NOMO-1 treated with DMSO at 0.1 percent for 48 hours (cell line): ENCODE measurements around the gene ZNF384.
"Not testable (repeated sequence)": the region's sequence is repeated elsewhere in the genome, so short reads cannot be mapped to it uniquely, and the experiment has no call there.

ENCODE experiments used
- DNase-seq: peaks from one replicate; lab custom pipeline; 2025; ENCODE audit not compliant: unreplicated experiment; lab: John Stamatoyannopoulos, UW

ZNF384 gene

DNA sequence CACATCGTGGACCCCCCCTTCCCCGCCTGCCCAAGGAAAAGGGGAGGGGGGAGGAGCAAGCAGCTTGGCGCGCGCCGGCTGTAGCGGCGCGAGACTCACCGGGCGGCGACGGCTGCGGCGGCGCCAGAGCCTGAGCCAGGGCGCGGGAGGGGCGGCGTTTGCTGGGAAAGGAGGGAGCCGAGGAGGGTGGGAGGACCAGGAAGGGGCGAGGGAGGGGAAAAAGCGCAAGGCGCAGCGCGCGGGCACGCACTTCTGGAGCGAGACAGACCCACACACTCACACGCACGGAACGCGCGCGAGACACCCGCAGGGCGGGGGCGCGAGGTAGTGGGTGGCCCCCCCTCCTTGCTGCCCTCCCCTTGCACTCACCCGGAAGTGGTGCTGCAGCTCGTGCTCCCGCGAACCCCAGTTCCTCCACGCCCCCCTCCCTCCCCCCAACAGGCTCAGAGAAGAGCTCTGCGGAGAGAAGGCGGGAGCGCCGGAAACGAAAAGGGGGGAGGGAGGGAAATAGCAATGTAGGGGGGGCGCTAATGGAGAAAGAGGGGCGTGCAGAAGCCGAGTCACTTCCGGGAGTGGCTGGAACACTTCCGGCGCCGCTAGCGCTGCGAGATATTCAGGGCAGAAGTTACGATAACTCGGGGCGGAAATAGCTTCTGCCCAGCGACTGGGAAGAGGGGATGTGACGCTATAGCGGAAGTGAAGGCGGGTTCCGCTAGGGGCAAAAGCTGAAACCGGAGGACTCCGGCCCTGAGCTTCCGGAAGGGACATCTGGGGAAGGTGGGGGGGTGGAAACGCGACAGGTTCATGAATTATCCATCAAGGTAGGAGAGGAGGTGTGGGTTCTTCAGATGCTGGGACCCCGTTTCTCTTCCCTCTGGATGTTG, at the start of gene ZNF384:
ZNF384 (minus strand) TSS at position 377 of the 884 bp plus-strand sequence. CDS start 9,855 bp downstream, outside the sequence.
- peak; percentile 99 for DNase-seq

DNA sequence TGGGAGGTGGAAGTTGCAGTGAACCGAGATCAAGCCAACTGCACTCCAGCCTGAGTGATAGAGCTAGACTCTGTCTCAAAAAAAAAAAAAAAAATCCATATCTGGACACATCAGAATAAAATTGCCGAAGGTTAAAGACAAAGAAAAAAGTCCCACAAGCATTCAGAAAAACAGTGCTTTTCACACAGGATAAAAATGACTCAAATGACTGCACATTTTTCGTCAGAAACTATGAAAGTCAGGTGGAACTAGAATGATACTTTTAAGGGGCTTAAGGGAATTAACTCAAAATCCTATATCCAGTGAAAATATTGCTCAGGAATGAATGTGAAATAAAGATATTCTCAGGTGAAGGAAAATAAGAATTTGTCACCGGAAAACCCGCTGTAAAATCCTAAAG, 47.6 kb upstream of the ZNF384 start:
- no peak for DNase-seq

DNA sequence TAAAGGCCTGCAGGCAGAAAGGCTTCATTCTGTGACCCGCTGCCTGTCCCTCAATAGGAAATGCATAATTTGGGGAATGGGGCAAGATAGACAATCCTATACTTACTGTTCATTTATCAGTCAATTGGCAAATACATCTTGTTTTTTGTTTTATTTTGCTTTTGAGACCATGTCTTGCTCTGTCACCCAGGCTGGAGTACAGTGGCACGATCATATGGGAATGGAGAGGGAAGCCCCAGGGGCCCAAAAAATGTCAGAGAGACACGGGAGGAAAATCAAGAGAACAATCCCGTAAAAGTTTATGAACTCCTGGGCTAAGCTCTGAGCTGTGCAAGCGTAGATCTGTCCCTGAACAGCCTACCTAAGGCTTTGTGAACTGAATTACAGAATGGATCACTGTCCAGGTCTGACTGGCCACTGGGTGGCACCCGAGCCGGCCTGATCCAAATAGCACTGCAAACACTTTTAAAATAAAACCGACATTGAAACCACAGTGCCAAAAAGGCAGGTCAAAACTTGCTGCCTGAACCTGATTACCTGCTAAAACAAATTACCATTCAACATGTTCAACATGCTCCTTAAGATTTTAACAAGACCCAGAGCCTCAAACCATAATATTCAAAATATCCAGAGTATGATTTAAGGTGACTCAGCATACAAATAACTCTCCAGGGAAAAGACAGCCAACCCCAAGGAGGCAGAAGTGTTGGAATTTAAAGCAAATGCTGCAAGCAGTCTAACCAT, 46.4 kb upstream of the ZNF384 start:
- peak; percentile 58 for DNase-seq

DNA sequence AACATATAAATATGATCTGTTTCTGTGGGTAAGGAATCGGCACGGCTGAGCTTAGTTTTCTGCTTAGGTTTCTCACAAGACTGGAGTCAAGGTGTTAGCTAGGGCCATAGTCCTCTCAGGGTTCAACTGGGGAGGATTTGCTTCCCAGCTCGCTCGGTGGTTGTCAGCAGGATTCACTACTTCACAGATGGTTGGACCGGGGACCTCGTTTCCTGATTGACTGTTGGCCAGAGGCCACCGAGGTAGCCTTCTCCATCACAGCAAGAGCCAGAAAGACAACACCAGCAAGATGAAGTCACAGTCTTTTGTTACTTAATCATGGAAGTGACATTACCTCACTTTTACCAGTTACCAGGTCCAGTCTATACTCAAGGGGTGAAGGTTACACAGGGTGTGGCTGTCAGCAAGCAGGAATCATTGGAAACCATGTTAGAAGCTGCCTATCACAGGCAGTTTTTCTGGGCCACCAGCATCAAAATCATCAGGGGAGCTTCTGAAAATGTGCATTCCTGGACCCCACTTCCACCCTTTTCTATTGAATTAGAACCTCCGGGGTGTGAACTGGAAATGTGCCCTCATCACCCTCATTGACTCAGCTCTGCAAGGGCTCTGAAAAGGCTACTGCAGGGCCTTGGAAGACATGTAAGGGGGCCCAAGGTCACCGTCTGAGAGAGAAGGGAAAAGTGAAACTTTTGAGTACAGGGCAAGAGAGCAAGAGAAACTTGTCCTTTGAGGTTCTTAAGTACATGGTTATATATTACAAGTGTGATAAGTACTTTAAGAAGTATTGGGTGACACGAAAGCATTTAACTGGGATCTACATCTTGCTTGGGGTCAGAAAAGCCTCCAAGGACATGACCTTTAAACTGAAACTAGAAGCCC, 45.6 kb upstream of the ZNF384 start:
- no peak for DNase-seq

DNA sequence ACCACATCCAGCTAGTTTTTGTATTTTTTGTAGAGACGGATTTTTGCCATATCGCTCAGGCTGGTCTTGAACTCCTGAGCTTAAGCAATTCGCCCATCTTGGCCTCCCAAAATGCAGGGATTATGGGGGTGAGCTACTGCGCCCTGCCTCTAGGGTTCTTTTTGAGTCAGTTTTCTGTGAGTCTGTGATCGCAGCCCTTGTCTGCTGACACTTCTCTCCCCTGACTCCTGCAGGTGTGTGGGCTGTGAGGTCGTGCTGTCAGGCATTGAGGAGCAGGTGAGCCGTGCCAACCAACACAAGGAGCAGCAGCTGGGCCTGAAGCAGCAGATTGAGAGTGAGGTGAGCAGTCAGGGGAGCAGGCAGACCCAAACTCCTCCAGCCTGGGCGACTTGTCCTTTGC, 41.0 kb upstream of the ZNF384 start:
- no peak for DNase-seq

DNA sequence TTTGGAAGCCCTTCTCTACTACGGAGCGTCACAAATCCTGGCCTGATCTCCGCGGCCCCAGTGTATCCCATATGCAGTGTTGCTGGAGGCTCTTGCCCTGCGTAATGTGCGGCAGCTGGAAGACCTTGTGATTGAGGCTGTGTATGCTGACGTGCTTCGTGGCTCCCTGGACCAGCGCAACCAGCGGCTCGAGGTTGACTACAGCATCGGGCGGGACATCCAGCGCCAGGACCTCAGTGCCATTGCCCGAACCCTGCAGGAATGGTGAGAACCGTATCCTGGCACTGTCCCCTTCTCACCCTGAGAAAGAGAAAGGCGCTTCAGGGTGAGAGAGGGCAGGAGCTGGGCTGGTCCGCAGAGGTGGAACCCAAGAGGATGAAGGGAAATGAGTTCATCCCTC, 40.0 kb upstream of the ZNF384 start:
- no peak for DNase-seq

DNA sequence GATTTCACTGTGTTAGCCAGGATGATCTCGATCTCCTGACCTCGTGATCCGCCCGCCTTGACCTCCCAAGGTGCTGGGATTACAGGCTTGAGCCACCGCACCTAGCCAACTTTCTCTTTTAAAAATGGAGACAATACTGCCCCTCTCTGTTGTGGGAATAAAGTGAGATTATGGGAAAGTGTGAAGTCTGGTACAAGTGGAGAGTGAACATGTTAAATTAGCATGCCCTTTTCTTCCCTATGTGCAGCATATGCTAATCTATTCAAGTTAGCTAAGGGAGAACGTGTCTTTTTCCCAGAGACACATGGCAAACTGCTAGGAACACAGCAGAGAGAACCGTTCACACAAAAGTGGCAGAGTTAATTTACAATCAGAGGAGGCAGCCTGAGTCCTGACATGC, 36.2 kb upstream of the ZNF384 start:
- no peak for DNase-seq

DNA sequence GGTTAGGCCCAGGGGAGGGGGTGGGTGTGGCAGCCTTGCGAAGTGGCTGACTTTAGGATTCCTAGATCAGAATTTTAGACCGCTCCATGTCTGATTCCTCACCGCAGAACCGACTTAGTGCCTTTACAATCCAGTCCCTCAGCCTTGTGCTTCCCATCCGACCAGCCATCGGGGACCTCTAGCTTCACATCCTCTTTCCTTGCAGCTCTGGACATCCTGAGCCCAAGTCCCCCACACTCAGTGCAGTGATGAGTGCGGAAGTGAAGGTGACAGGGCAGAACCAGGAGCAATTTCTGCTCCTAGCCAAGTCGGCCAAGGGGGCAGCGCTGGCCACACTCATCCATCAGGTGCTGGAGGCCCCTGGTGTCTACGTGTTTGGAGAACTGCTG, 35.2 kb upstream of the ZNF384 start:
- peak; percentile 62 for DNase-seq

DNA sequence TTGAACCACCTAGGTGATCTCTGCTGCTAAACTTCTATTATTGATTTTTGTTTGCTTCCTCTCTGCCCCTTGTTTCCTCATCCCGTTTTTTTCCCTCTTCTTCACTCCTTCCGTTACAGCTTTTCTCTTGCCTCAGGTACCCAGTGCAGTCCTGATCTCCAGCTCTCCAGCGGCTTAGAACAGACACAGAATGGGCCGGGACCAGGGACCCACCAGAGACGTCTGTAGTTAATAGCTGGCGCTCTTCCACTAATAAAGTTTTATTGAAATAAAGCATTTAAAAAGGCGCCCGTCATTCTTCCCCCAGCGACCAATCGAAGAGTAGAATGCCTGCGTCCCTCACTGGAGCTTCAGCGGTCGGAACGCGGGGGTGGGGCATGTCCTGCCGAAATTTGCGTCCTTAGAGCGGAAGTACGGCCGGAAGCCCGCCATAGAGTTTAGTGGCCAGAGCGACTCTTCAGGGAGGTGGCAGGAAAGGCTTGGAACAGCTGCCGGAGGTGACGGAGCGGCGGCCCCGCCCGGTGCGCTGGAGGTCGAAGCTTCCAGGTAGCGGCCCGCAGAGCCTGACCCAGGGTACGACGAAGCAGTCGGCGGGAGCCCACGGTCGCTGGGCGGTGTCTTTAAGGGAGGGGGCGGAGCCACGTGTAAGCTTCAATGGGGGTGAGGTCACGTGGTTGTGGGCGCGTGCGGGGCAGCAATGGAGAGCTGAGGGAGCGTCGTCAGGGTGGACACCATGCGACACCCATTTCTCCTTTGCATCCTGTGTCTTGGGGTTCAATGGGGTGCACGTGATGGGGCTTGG, 34.6 kb upstream of the ZNF384 start, which contains the start of gene COPS7A:
COPS7A (plus strand) TSS at position 440 of the 802 bp plus-strand sequence. CDS start 611 bp downstream, outside the sequence.
- peak; percentile 99 for DNase-seq

DNA sequence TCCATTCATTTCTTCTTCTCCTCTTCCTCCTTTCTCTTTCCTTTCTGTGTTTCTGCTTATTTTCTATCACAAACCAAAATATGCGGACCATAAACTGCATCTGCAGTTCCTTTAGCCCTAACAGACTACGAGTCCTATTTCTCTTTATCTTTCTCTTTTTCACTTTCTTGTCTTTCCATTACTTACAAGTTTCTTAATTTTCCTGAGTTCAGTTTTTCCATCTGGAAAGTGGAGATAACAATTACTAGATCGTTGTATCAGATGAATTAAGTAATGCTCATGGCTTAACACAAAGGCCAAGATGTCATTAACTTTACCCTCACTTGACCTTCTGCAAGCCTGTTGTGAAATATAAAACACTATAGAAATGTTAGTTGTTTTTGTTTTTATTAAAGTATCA, 33.7 kb upstream of the ZNF384 start:
- no peak for DNase-seq

DNA sequence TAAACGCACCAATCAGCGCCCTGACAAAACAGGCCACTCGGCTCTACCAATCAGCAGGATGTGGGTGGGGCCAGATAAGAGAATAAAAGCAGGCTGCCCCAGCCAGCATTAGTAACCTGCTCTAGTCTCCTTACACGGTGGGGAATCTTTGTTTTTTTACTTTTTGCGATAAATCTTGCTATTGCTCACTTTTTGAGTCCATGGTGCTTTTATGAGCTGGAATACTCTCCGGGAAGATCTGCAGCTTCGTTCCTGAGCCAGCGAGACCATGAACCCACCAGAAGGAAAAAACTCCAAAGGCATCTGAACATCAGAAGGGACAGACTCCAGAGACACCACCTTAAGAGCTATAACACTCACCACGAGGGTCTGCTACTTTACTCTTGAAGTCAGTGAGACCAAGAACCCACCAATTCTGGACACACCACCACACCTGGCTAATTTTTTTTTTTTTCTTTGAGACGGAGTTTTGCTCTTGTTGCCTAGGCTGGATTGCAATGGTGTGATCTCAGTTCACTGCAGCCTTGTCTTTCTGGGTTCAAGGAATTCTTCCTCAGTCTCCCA, 27.8 kb upstream of the ZNF384 start:
- DNase-seq, result no peak

DNA sequence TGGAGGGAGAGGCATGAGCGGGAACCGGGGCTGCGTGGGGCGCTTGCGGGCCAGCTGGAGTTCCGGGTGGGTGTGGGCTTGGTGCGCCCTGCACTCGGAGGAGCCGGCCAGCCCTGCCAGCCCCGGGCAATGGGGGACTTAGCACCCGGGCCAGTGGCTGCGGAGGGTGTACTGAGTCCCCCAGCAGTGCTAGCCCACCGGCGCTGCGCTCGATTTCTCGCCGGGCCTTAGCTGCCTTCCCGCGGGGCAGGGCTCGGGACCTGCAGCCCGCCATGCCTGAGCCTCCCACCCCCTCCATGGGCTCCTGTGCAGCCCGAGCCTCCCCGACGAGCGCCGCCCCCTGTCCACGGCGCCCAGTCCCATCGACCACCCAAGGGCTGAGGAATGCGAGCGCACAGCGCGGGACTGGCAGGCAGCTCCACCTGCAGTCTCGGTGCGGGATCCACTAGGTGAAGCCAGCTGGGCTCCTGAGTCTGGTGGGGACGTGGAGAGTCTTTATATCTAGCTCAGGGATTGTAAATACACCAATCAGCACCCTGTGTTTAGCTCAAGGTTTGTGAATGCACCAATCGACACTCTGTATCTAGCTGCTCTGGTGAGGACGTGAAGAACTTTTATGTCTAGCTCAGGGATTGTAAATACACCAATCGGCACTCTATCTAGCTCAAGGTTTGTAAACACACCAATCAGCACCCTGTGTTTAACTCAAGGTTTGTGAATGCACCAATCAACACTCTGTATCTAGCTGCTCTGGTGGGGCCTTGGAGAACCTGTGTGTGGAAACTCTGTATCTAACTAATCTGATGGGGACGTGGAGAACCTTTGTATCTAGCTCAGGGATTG, 27.1 kb upstream of the ZNF384 start:
- DNase-seq, result not testable (repeated sequence)

DNA sequence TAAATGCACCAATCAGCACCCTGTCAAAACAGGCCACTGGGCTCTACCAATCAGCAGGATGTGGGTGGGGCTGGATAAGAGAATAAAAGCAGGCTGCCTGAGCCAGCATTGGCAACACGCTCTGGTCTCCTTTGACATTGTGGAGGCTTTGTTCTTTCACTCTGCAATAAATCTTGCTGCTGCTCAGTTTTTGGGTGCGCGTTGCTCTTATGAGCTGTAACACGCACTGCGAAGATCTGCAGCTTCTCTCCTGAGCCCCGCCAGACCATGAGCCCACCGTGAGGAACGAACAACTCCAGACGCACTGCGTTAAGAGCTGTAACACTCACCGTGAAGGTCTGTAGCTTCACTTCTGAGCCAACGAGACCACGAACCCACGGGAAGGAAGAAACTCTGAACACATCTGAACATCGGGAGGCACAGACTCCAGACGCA, 19.8 kb upstream of the ZNF384 start:
- no peak for DNase-seq

DNA sequence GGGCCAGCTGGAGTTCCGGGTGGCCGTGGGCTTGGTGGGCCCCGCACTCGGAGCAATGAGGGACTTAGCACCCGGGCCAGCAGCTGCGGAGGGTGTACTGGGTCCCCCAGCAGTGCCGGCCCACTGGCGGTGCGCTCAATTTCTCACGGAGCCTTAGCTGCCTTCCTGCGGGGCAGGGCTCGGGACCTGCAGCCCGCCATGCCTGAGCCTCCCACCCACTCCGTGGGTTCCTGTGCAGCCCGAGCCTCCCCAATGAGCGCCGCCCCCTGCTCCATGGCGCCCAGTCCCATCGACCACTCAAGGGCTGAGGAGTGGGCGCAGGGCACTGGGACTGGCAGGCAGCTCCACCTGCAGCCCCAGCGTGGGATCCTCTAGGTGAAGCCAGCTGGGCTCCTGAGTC, 19.2 kb upstream of the ZNF384 start:
- not testable (repeated sequence) for DNase-seq

DNA sequence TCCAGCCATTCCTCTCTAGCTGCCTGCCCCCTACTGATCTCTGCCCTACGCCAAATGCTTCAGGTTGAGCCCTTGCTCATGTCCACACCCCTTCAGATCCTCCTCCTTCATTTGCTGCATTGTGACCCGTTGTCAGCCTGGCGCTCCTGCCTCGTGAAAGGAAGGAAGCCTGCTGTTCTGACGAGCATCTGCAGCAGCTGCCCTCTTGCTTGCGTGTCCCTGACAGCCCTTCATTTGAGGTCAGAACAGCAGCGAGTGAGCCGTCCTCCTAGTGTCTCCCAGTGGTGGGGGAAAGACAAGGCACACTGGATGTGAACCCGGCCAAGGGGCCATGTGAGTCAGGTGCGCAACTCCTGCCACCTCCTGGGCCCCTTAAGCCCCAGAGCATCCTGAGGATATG, 14.5 kb upstream of the ZNF384 start:
- no peak for DNase-seq

DNA sequence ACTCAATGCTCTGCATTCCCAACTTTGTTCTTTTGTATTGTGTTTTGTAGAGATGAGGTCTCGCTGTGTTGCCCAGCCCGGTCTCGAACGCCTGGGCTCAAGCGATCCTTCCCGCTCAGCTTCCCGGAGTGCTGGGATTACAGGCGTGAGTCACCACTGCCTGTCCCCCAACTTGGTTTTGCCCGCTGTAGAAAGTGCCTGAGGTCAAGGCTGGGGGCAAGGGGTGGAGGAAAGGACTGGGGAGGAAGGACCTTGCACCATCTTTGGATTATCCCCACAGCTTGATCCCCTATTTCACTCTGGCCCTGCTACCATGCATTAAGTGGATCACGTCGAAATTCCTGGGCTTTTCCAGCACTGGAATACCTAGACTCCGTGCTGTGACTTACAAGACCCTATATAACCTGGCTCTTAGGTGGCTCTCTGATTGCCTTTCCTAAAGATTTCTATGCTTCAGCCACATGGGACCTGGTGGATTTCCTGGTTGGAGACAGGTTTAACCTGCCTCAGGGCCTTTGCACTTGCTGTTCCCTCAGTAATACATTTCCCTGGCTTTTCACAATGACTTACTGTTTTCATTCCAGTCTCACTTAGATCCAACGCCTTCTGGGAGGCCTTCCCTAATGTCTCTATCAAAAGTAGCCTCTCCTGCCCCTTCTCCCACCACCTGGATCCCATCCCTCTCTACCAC, 12.0 kb upstream of the ZNF384 start:
- DNase-seq, result no peak

DNA sequence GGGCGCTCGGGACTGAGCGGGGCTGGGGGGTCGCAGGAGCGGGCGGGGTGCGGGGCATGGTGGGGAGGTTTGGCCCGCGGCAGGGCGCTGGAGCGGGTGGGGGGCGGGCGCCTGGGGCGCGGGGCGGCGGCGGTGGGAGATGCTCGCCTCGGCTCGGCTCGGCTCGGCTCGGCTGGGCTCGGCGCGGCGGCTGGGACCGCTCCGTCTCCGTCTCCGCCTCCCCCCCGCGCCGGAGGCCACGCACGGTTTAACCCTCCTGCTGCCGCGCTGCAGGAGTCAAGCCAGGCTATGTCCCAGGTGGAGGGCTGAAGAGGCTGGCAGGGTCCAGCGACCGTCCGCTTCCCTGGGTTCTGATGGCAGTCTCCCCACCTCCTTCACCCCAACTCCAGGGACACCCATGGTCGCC, 11.5 kb upstream of the ZNF384 start, which contains the start of gene PIANP:
PIANP (minus strand) TSS at position 170 of the 406 bp plus-strand sequence. CDS start 2,754 bp downstream, outside the sequence.
- no peak for DNase-seq

DNA sequence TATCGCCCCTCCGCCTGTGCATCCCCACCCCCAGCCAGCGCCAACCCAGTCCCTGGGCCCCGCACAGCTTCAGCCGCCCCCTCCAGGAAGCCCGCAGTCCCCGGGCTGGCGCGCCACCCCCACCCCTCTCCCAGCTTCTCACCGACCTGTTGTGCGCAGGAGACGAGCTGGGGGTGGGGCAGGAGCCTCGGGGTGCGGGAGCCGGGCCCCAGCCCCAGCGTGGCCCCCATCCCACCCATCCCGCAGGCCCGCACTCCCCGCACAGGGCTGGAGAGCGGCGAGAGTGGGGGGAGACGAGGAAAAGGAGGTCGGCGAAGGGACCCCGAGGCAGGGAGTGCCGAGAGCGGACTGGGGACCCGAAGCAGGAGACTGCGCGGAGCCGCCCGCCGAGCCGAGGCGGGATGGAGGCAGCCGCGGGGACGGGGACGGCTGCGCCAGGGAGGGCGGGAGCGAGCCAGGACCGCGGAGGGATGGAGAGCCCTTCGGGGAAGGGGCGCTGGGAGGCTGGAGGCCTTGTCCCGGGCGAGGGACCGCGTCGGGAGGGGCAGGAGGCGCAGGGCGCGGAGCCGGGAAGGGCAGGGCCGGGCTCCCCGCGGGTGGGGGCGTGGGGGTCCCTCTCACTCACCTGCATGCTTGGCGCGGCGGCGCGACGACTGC, 10.9 kb upstream of the ZNF384 start:
- DNase-seq, result no peak
